Activated naive CD4-positive, alpha-beta T cell treated with anti-CD3 and anti-CD28 coated beads for 36 hours (primary cell): Measurements from ENCODE around the gene ZMIZ1. TPM values are rescaled to one million over a fixed set of nuclear protein-coding genes. Genes with fewer than 3 reads are reported as not detected.
A peak's percentile ranks its signal among the peaks of the same experiment; 100 is the strongest.

Experiments
- CTCF ChIA-PET: fragments of 350-600 bp; sonication (Branson Sonifier 250); formaldehyde crosslinking; loops from one replicate; lab custom pipeline; 2021; ENCODE audit warnings: antibody characterized with exemption; lab: Charles Lee
- DNase-seq: peaks from one replicate; pipeline ENCODE4 v3.0.0-alpha.2; 2020
- H3K27ac Mint-ChIP-seq: one replicate; pipeline ENCODE4 v1.8.0; 2021; ENCODE audit warnings: mild to moderate bottlenecking, mixed read lengths
- H3K27me3 Mint-ChIP-seq: one replicate; pipeline ENCODE4 v1.8.0; 2021; ENCODE audit warnings: low read depth, mixed read lengths
- H3K36me3 Mint-ChIP-seq: one replicate; pipeline ENCODE4 v1.8.0; 2021; ENCODE audit warnings: low read depth, mixed read lengths
- H3K4me1 Mint-ChIP-seq: one replicate; pipeline ENCODE4 v1.8.0; 2021; ENCODE audit warnings: low read depth, mixed read lengths
- H3K4me3 Mint-ChIP-seq: one replicate; pipeline ENCODE4 v1.8.0; 2021; ENCODE audit warnings: mild to moderate bottlenecking, moderate library complexity, mixed read lengths
- H3K9me3 Mint-ChIP-seq: one replicate; pipeline ENCODE4 v1.8.0; 2021; ENCODE audit warnings: mixed read lengths
- intact Hi-C: fragments of 100-400 bp; cut with micrococcal nuclease; formaldehyde crosslinking; loops from one replicate; pipeline ENCODE4 v1.15.1; 2023
- total RNA-seq, 2 experiments: library from RNA; stranded (reverse); gene quantifications; one replicate each; pipeline ENCODE4 v1.2.3, GENCODE V29; 2021

Gene ZMIZ1
- total RNA-seq, 2 experiments from 2014 or later = 15.6 to 18.3 TPM

DNA sequence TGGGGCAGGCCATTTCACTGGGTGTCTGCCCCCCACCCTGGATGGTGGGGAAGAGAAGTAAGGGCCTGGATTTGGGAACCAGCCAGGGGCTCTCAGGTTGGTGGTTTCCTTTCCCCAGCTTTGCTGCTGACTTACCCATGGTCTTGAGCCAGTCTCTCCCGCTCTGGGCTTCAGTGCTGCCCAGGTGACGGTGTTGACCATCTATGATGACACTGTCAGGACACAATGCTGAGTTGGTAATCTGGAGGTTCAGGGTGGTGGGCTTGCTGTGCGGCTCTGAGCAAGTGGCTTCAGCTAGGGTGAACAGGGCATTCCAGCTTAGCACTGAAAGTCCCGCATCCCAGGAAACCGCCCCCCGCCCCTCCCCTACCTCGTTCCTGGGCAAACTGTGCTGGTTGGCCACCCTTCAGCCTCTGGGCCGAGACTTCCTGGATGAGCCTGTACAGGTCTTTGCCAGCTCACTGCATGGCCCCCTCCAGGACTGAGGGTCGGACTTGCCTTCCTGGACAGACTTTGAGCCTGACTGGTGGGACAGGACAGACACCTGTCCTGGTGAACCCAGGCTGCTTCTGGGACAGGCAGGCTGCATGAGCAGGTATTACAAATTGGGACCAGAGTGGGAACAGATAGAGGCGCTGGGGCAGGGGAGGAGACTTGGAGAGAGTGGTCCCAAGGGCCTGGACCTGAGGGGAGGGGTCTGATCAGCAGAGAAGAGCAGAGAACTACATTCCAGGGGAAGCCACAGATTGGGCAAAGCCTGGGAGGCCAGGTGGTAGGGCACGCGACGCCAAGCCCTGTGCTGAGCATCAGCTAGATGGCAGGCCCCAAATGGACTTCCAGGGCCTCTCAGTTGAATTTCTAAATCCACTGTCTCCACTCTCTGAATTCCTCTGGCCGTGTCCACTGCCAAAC is 19.9 kb upstream of the ZMIZ1 start:
- CTCF ChIA-PET = no interaction called here
- no peaks in the 10 kb centered on the region for H3K27me3 Mint-ChIP-seq
- peak overlapping the region; percentile 29 for H3K4me3 Mint-ChIP-seq
- DNase-seq = no peak
- H3K27ac Mint-ChIP-seq = peak overlapping the region; percentile 83
- intact Hi-C loops = loop anchor here (1.0 kb wide), 3 partner anchors 19 to 746 kb away; partner anchors contain the start of gene ZMIZ1
- no peaks in the 10 kb centered on the region for H3K9me3 Mint-ChIP-seq
- peaks cover 41% of the 10 kb centered on the region for H3K4me1 Mint-ChIP-seq
- H3K36me3 Mint-ChIP-seq = no peaks in the 10 kb centered on the region

DNA sequence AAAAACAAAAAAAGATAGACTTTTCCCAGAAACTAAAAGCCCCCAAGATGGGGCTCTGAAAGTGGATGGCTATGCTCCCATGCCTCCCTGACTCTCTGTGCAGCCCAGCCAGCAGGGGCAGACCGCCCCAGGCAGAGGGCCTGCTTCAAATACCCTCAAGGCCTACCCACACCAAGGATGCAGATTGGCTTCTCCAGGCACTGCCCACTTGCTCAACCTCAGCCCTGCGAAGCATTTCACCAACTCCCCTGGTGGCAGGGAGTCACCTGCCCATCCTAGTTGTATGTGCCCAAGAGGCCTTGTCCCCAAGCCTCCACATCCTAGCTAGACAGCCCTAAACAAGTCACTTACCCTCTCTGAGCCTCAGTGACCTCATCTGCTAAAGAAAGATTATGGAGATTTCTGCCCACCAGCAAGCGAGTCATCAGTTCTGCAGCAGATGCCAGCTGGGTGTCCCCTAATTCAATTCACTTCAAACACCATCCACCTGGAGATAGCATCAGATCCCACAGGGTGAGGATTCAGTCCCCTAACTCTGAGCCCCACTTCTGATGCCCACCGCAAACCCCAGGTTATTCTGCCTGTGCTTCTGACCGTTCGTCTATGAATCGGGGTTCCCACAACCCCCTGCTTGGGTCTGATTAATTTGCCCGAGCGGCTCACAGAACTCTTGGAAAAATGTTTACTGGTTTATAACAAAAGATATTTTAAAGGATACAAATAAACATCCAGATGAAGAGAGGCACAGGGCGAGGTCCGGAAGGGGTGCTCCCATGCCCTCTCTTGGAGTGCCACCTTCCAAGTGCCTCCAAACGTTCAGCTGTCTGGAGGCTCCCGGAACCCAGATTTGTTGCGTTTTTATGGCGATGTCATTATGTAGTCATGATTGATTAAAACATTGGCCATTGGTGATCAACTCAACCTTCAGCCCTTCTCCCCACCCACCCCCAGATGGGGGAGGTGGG is 18.6 kb upstream of the ZMIZ1 start:
- peak; percentile 41 for DNase-seq
- intact Hi-C loops = no loop called here
- CTCF ChIA-PET = interaction anchor here (1.1 to 1.2 kb wide), 2 partner anchors 25 to 248 kb away, joined by 3 read pairs; no protein-coding TSS in a partner anchor
- H3K9me3 Mint-ChIP-seq = no peaks in the 10 kb centered on the region
- H3K4me1 Mint-ChIP-seq = peaks cover 41% of the 10 kb centered on the region
- no peaks in the 10 kb centered on the region for H3K27me3 Mint-ChIP-seq
- no peak overlapping the region for H3K4me3 Mint-ChIP-seq
- H3K27ac Mint-ChIP-seq = peak overlapping the region; percentile 56
- no peaks in the 10 kb centered on the region for H3K36me3 Mint-ChIP-seq

DNA sequence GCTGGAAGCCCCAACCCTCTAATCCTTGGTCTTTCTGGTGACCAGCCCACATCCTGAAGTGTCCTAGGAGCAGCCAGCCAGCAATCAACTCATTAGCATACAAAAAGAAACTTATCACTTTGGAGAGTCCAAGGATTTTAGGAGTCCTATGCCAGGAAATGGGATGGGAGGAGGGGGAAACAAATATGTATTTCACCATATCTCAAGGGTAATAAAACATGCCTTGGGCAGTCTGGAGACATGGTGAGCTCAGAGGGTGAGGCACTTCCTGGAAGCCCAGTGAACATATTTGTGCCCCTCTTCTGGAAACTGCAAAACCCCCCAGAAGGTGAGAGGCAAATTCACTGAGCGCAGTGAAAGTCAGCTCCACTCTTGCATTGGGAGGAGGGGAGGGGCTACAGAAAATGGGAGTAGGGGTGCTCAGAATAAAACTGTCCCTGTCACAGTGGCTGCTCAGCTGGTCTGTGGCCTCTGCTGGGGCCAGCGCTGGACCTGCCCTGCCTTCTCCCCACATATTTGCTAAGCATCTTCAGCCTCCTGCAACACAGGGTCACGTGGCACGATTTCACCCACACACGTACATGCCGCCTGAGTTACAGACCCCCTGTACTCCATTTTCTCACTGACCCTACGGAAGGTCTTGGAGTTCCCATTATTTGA is 17.7 kb upstream of the ZMIZ1 start:
- no peak for DNase-seq
- no peak overlapping the region for H3K4me3 Mint-ChIP-seq
- H3K27me3 Mint-ChIP-seq = no peaks in the 10 kb centered on the region
- H3K36me3 Mint-ChIP-seq = no peaks in the 10 kb centered on the region
- H3K27ac Mint-ChIP-seq = no peak overlapping the region
- no peaks in the 10 kb centered on the region for H3K9me3 Mint-ChIP-seq
- H3K4me1 Mint-ChIP-seq = peaks cover 39% of the 10 kb centered on the region
- CTCF ChIA-PET = interaction anchor here (1.1 to 1.2 kb wide), 2 partner anchors 26 to 248 kb away, joined by 3 read pairs; no protein-coding TSS in a partner anchor
- intact Hi-C loops = no loop called here

DNA sequence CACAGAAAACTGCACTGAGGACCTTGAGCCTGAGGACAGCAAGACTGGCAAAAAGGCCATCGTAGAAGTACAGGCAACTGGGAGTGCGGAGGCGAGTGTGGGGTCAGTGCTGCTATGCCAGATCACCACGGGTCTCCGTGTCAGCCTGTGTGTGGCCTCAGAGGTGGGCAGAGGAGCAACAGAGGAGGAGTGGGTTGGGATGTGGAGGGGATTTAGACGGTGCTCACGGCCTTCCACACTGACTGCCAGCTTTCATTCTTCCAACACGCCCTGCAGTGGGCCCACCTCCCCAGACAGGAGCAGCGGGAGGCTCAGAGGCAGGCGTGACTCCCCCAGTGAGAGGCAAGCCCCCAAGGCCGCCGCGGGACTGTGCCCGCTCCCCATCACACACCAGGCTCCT is 17.0 kb upstream of the ZMIZ1 start:
- H3K4me1 Mint-ChIP-seq = peaks cover 39% of the 10 kb centered on the region
- DNase-seq = no peak
- intact Hi-C loops = loop anchor here (1.0 kb wide), 1 partner anchor 78 kb away; no protein-coding TSS in a partner anchor
- CTCF ChIA-PET = interaction anchor here (0.6 to 1.2 kb wide), 6 partner anchors 23 to 249 kb away, joined by 3 read pairs; no protein-coding TSS in a partner anchor
- H3K9me3 Mint-ChIP-seq = no peaks in the 10 kb centered on the region
- no peak overlapping the region for H3K4me3 Mint-ChIP-seq
- H3K36me3 Mint-ChIP-seq = no peaks in the 10 kb centered on the region
- no peaks in the 10 kb centered on the region for H3K27me3 Mint-ChIP-seq
- no peak overlapping the region for H3K27ac Mint-ChIP-seq

GRCh38 chr10:79052291-79053080 is 16.3 kb upstream of the ZMIZ1 start:
- DNase-seq = peak; percentile 35
- Mint-ChIP-seq H3K36me3 (no peaks in the 10 kb centered on the region), H3K9me3 (no peaks in the 10 kb centered on the region), H3K27me3 (no peaks in the 10 kb centered on the region), H3K4me1 (peaks cover 35% of the 10 kb centered on the region), H3K4me3 (no peak overlapping the region), H3K27ac (no peak overlapping the region)
- intact Hi-C loops = loop anchor here (1.0 kb wide), 1 partner anchor 79 kb away; no protein-coding TSS in a partner anchor
- CTCF ChIA-PET = interaction anchor here (0.6 to 1.2 kb wide), 4 partner anchors 22 to 142 kb away, joined by 3 read pairs; no protein-coding TSS in a partner anchor

- H3K9me3 Mint-ChIP-seq = no peaks in the 10 kb centered on the region
- no peak for DNase-seq
- H3K27me3 Mint-ChIP-seq = no peaks in the 10 kb centered on the region
- CTCF ChIA-PET = no interaction called here
- H3K27ac Mint-ChIP-seq = no peak overlapping the region
- H3K4me3 Mint-ChIP-seq = no peak overlapping the region
- H3K4me1 Mint-ChIP-seq = peaks cover 30% of the 10 kb centered on the region
- intact Hi-C loops = no loop called here
- H3K36me3 Mint-ChIP-seq = no peaks in the 10 kb centered on the region
Observed at GRCh38 chr10:79053081-79053434, 15.7 kb upstream of the ZMIZ1 start.

DNA sequence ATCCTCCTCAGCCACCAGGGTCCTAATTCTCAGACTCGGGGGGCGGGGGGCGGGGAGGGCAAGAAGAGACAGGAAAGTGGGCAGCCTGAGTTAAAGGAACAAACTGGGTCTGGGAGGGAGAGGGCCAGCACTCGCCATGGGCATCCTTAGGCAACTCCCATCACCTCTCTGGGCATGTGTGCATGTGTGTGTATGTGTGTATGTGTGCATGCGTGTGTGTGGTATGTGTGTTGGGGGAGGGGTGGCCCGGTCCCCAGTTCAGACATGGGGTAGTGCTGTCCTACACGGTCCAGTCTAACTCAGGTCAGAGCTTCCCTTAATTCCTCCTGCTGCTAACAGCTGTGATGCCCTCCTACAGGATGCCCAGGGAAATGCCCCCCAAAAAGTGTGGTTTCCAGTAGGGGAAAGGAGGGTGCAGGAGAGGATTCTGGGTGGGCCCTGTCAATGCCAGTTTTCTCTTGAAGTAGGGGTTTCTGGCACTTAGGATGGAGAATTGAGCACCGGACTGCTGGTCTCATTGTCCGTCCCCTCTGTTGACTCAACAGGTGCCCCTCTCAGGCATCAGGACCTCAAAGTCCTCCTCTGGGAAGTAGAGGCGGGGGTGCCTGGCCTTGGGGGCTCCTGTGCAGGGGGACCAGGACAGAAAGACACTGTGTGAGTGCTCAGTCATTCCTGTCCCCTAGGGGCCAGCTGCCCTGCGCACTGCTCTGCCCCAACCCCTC is 15.1 kb upstream of the ZMIZ1 start:
- intact Hi-C loops = no loop called here
- CTCF ChIA-PET = no interaction called here
- Mint-ChIP-seq H3K4me3 (no peak overlapping the region), H3K27me3 (no peaks in the 10 kb centered on the region), H3K27ac (no peak overlapping the region), H3K9me3 (no peaks in the 10 kb centered on the region), H3K36me3 (no peaks in the 10 kb centered on the region), H3K4me1 (peaks cover 25% of the 10 kb centered on the region)
- no peak for DNase-seq

DNA sequence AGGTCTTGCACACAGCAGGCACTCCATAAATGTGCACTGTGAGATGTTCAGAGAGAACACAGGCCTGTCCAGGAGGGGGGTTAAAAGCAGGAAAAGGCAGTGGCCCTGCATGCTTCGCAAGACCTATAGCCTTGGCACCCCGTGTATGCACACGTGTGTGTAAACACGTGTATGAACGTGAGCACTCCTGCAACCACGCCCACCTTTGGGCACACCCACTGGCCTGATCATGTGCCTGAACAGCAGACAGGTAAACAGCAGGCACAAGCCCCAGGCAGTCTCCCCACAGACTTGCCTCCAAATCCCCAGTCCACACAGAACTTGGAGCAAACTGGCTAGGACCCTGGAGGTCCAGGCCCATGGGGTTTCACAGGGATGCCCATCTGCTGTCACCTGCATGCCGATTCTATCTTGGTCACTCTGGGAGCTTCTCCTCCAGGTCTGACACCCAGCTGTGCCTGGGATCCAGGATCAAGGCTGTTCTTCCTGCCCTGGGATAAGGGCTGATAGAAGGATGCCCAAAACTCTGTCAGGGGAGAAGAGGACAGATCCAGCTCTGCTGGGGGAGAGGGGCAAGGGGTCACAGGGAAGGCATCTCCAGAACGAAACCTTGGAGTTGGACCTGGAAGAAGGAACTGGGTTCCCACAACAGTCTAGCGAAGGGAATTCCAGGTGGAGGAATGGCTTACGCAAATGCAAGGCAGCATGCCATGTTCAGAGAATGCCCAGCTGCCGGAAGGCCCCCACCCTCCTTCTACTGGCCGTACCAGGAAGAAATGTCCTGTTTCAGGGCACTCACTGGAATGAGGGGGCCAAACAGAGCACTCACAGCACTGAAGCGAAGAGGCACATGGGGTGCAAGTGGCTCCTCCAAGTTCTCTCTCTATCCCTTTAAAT is 14.3 kb upstream of the ZMIZ1 start:
- H3K9me3 Mint-ChIP-seq = no peaks in the 10 kb centered on the region
- H3K4me1 Mint-ChIP-seq = peaks cover 18% of the 10 kb centered on the region
- no peak for DNase-seq
- no peak overlapping the region for H3K4me3 Mint-ChIP-seq
- intact Hi-C loops = no loop called here
- H3K27me3 Mint-ChIP-seq = no peaks in the 10 kb centered on the region
- CTCF ChIA-PET = interaction anchor here (1.2 kb wide), 1 partner anchor 140 kb away, joined by 3 read pairs; no protein-coding TSS in a partner anchor
- no peaks in the 10 kb centered on the region for H3K36me3 Mint-ChIP-seq
- H3K27ac Mint-ChIP-seq = no peak overlapping the region

DNA sequence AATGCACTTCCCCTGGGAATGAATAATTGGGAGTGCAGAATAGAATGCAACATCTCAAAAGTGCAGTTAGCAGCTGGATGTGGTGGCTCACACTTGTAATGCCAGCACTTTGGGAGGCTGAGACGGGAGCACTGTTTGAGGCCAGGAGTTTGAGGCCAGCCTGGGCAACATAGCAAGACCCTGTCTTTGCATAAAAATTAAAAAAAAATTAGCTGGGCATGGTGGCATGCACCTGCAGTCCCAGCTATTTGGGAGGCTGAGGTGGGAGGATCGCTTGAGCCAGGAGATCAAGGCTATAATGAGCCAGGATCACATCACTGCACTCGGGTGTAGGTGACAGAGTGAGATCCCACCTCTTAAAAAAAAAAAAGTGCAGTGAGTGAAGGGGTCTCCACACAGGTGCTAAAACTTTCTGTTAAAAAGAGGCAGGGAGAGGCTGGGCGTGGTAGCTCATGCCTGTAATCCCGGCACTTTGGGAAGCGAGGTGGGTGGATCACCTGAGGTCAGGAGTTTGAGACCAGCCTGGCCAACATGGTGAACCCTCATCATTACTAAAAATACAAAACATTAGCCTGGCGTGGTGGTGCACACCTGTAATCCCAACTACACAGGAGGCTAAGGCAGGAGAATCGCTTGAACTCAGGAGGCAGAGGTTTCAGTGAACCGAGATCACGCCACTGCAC is 13.5 kb upstream of the ZMIZ1 start:
- Mint-ChIP-seq H3K4me1 (peaks cover 13% of the 10 kb centered on the region), H3K27me3 (no peaks in the 10 kb centered on the region), H3K36me3 (no peaks in the 10 kb centered on the region), H3K4me3 (no peak overlapping the region), H3K27ac (no peak overlapping the region), H3K9me3 (no peaks in the 10 kb centered on the region)
- CTCF ChIA-PET = interaction anchor here (0.6 to 1.2 kb wide), 2 partner anchors 139 to 190 kb away, joined by 3 to 5 read pairs; no protein-coding TSS in a partner anchor
- intact Hi-C loops = no loop called here
- DNase-seq = no peak
